Fibroblast of skin of abdomen (primary cell): Measurements from ENCODE around the gene PIGP. TPM values are rescaled to one million over a fixed set of nuclear protein-coding genes. Genes with fewer than 3 reads are reported as not detected.
"Not testable (repeated sequence)": the region's sequence is repeated elsewhere in the genome, so short reads cannot be mapped to it uniquely, and the experiment has no call there.

Experiments
- DNase-seq: peaks from one replicate; pipeline ENCODE4 v3.0.0-alpha.2; 2013
- polyA plus RNA-seq, 2 experiments: library from polyadenylated mRNA; unstranded; fragments of 120-200 nt; gene quantifications; one replicate each; pipeline ENCODE4 v1.2.1, GENCODE V29; 2013; ENCODE audit not compliant: insufficient read length in 2 of 2

PIGP gene
- polyA plus RNA-seq (2013, experiment 1 of 2; ENCODE audit: insufficient read length): 23.5 TPM
- polyA plus RNA-seq (2013, experiment 2 of 2; ENCODE audit: insufficient read length): 23.3 TPM

- peak; percentile 97 for DNase-seq
Measured at GRCh38 chr21:37072988-37073416, at the start of gene PIGP, which contains the start of gene TTC3. Gene PIGP (minus strand): TSS chr21:37073071. CDS start chr21:37072515, 556 bp downstream. Gene TTC3 (plus strand): TSS chr21:37073254. CDS start chr21:37087258, 14,004 bp downstream.

DNA sequence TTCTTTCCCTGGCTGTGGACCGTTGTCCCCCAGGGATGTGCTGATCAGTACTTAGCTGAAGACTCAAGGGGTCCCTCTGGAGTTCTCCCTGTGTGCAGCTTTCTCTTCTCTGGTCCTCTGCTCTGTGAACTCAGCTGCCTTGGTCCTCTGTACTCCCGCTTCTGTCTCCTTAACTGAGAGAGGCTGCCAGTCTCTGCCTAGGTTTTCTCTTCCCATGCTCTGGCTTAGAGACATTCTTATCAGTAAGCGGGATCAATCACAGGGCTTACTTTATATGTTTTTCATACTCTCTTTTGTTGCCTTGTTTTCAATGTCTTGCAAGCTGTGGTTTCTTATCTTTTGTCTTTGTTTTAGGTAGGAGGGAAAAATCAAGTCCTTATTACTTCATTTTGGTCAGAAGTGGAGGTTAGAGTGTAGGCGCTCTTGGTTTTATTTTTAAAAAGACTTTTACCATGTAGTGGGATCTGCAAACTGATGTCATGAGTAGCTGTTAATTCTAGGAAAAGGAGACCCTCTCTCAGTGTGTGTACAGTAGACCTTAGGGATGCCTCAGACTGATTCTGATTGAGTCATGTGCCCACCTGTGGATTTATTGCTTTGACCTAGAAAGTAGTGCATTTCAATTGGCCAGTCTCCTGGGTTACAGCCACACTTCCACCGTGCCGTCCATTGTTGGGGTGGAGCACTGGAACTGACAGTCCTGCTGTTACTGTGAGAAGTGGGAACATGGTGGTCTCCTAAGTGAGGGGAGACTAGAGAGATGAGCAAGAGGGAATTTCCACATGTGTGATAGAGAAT lies 46.7 kb upstream of the PIGP start:
- DNase-seq: no peak

DNA sequence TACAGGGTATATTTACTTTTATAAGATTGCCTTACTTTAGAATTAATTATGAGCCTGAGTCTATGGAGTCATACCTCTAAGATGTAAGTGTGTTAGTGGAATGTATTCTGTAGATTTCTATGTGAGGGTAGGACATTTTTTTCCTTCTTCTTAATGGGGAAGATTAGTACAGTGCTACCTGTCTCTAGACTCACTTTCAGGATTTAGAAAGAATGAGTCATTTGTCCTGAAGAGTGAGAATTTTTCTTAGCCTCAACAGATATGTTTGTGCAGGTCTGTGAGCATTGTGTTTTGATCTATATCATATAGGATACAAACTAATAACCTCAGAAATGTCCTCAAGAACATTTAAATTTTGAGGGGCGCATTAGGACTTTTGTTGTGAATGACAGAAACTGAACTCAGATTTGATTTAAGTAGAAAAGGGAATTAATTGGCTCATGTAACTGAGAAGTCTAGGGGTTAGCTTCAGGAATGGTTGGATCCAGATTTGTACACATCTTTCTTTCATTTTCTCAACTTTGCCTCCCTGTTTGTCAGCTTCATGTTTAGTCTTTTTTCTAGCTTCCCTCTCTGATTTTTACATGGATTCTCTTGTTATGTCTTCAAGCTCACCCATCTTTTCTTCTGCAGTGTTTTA lies 45.4 kb upstream of the PIGP start:
- no peak for DNase-seq

DNA sequence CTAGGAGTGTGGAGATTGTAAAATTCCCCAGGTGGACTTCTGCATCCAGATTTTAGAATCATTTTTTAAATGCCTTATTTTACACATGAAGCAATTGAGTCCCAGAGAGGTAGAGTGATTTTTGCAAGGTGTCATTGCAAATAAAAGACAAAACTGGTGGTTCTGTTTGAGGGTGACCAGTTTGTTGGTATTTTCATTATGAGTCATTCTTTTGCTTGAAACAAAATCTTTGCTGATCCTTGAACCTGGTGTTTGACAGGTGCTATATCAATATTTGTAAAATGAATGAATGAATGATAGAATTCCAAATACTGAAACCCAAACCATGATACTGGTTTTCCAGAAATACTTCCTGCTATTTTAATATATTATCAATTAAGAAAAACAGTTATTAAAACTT lies 44.3 kb upstream of the PIGP start:
- DNase-seq: no peak

DNA sequence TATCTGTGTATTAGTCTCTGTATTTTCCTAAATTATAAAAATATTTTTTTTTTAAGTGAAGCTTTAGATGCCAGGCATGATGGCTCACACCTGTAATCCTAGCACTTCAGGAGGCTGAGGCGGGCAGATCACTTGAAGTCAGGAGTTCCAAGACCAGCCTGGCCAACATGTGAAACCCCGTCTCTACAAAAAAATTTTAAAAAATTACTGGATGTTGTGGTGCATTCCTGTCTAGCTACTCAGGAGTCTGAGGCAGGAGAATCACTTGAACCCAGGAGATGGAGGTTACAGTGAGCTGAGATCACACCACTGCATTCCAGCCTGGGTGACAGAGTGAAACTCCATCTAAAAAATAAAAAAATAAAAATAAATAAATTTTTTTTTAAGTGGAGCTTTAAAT lies 43.6 kb upstream of the PIGP start:
- not testable (repeated sequence) for DNase-seq

DNA sequence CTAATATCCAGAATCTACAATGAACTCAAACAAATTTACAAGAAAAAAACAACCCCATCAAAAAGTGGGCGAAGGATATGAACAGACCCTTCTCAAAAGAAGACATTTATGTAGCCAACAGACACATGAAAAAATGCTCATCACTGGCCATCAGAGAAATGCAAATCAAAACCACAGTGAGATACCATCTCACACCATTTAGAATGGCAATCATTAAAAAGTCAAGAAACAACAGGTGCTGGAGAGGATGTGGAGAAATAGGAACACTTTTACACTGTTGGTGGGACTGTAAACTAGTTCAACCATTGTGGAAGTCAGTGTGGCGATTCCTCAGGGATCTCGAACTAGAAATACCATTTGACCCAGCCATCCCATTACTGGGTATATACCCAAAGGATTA lies 41.4 kb upstream of the PIGP start:
- not testable (repeated sequence) for DNase-seq

- DNase-seq: not testable (repeated sequence)
Measured at GRCh38 chr21:37111029-37111428, 38.2 kb upstream of the PIGP start.

DNA sequence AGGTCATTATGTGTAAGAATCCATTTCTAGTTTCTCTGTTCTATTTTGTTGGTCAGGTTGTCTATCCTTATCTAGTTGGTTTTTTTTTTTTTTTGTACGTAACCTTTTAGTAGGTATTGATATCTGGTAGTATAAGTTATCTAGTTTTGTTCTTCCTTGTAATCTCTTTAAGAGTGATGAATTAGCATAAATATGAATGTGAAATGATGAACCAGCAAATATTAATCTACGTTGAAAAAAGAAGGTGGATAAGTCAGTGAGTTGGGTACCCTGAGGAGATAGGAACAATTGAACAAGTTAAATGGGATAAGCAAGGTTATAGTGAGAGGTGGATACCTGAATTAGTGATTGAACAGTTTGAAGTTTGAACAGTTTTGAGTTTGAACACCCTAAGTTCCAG lies 34.1 kb upstream of the PIGP start:
- DNase-seq: no peak

- not testable (repeated sequence) for DNase-seq
Measured at GRCh38 chr21:37102746-37103145, 29.9 kb upstream of the PIGP start.

DNA sequence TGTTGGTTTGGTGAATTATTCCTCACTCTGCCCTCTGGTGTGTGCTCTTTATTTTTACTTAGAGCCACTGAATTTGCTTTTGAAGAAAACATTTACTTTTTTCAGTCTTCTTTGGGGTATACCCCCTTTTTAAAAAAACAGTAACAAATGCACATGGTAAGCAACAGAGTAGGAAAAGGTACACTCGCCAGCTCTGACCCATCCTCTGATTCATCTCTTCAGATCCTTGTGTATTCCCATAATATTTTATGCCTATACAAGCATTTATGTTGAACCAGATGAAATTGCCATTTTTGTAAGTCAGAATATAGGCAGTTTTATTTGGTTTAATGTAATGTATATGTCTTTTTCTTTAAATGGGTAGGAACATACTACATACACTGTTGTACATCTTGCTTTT lies 28.5 kb upstream of the PIGP start:
- no peak for DNase-seq

- no peak for DNase-seq
Measured at GRCh38 chr21:37100316-37100715, 27.4 kb upstream of the PIGP start.

DNA sequence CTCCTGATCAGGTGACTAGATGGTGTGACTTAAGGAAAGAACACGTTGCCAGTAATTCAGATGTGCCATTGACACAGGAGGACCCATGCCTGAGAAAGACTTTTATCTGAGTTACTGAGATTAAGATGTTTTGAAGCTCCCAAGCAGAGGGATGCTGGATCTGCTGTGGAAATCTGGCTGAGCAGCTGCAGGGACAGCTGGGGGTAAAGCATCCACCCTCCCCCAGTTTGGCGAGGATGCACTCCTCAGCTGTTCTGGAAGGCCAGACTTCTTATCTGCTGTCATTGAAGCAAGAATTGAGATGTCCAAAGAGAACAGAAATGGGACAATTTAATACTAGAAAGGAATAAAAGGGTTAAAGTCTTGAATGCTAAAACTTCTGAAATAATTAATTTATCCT lies 25.9 kb upstream of the PIGP start:
- DNase-seq: no peak

DNA sequence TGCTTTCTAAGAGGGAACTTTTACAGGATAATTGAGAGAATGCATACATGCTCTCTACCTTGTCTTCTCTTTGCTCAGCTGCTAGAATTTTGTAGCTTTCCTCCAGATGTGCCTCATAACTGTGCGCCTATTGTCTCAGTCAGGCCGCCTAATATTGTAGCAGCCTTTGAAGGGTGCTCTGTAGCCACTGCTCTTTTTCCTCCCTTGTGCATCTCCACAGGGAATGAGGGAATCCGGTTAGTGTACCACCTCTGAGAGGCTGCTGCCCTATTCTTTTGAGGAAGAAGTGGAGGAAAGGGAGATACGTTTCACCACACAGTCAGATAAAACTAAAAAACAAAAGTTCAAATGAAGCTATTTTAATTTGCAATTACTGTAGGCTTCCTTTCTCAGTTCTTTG lies 22.9 kb upstream of the PIGP start:
- no peak for DNase-seq

DNA sequence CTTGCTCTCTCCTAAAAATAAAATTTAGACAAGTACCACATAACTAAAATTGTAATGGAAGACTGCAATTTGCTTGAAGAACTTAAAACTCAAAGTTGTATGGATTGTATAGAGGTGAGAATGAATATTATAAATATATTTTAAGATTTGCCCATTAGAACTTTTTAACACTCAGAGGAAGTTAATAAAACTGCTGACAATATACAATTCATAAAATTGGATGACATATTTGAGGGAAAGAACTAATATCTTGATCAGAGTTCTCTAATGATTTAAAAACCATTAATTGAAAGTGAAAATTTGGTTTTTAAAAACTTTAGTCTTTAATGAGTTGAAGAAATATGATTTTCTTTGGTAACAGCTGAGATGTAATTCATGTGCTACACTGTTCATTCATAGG lies 21.1 kb upstream of the PIGP start:
- no peak for DNase-seq

DNA sequence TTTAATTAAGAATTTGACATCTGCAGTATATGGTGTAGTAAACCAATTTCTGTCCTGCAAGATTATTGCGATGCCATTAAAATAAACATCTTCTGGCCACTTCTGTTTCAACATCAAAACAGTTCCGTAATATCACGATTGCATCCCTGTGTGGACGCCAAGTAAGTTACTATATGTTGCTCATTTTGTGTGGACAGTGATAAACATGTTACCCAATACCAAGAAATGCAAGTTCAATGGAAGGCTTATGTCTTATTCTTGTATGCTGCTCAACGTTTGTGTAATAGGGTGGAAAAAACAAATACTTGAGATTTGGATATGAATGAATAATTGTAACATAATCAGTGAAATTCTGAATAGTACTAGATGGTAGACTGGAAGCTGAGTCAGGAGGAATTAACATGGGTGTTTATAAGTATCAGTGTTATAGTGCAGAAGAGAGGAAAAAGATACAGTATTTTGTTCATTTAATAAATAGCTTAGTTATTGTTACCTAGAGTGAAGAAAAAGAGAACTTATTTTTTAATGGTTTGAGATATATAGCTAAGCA lies 15.4 kb upstream of the PIGP start:
- DNase-seq: no peak

DNA sequence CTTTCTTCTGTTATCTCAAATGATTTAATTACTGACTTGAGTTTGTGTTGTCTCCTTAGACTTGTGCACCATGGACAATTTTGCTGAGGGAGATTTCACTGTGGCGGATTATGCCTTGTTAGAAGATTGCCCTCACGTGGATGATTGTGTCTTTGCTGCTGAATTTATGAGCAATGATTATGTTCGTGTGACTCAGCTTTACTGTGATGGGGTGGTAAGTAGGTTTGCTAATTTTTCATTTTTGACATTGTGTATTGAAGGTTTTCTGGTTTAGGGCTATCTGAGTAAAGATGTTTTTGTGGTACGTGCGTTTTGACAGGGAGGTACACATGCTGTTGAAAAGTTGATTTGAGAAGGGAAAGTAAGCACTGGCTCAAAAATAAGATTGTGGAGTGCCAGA lies 14.3 kb upstream of the PIGP start:
- DNase-seq: peak; percentile 67

GRCh38 chr21:37085726-37086125 lies 12.9 kb upstream of the PIGP start:
- DNase-seq: no peak

DNA sequence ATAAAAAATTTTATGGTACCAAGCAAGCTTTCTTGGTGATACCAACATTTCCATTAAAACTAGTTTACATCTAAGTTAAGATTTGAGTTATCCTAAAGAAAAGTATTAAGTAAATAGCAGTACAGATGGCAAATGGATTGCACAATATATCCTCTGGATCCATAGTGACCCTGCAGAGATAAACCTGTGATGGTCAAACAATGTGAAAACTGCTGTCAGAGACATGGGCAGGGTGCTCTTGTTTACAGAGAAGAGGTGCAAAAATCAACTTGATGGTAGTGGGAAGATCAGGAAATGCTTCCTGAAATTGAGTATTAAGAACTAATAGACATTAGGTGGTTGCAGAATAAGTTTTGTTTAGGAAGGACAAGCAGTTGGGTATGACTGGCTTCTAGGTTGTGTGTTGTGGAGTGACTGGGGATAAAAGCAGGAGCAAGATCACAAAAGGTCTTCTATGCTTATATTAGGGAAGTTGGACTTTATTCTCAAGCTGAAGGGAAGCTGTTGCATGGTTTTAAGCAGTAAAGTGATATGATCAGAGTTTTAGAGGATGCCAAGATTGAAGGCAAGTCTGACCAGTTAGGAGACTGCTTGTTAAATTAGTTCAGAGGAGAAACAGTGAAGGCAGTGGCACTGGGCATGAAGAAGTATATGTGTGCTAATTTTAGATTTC lies 10.1 kb upstream of the PIGP start:
- DNase-seq: no peak

GRCh38 chr21:37082375-37082774 lies 9.5 kb upstream of the PIGP start:
- no peak for DNase-seq

GRCh38 chr21:37079211-37079824 lies 6.4 kb upstream of the PIGP start:
- no peak for DNase-seq

DNA sequence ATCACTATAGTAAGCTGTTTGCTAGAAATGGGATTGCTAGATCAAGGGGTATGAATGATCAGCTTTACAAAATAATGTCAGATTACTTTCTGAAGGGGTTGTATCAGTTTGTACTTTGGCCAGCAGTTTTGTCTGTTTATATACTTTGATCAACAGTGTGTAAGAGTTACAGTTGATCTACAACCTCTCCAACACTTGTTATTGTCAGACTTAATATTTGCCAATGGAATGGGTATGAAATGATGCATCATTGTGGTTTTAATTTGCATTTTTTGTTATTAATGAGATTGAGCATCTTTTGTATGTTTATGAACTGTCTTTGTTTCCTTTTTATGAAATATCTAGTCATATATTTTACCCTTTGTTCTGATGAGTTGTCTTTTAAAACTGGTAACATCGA lies 4.5 kb upstream of the PIGP start:
- no peak for DNase-seq

- no peak for DNase-seq
Measured at GRCh38 chr21:37076087-37076850, 3.4 kb upstream of the PIGP start.
